ENCODE data around the gene EPS8L3.

Gene EPS8L3, protein sequence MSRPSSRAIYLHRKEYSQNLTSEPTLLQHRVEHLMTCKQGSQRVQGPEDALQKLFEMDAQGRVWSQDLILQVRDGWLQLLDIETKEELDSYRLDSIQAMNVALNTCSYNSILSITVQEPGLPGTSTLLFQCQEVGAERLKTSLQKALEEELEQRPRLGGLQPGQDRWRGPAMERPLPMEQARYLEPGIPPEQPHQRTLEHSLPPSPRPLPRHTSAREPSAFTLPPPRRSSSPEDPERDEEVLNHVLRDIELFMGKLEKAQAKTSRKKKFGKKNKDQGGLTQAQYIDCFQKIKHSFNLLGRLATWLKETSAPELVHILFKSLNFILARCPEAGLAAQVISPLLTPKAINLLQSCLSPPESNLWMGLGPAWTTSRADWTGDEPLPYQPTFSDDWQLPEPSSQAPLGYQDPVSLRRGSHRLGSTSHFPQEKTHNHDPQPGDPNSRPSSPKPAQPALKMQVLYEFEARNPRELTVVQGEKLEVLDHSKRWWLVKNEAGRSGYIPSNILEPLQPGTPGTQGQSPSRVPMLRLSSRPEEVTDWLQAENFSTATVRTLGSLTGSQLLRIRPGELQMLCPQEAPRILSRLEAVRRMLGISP

DNA sequence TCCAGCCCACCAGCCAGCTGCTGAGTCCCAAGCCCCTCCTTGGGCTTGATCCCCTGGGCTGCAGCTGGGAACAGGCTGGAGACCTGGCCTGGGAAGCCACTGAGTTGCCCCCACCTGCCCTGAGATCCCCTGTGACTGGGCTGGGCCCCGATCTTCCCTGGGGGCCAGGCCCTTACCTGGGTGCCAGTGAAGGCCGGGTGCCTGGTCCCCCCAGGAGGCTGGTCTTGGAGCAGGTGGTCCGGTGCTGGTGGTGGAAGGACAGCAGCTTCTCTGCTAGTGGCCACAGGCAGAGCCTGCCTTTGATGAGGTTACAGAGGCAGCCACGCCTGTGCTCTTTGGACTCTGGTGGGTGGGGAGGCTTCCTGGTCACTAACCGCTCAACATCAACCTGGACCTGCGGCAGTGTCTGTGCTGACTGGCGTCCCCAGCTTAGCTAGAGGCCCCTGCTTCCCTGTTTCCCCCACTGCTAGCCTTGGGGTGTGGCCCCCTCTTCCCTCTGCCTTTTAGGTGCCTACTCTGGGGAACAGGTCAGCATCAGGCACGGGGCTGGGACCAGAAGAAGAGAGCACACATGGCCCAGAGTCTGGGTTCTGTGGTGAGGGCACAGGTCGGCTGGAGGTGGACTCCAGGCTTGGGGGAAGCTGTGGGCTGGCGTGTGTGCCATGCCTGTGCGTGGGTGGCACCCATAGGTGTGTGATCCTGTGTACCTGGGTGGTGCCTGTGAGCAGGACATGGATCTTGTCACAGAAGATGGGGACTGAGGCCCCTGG is at the start of gene EPS8L3:
Gene EPS8L3, minus strand, starts transcription at position 278 of the 770 bp plus-strand sequence. CDS start 2,174 bp downstream, outside the sequence.
- no peaks in the 10 kb centered on the region for H3K79me2 ChIP-seq (ENCODE audit: control insufficient read depth, insufficient read depth, low read length, unreplicated experiment)
- H3K36me3 ChIP-seq (ENCODE audit: insufficient read depth, low read length): no peaks in the 10 kb centered on the region
- peaks cover 5% of the 10 kb centered on the region for H3K4me1 ChIP-seq (ENCODE audit: control insufficient read depth, insufficient read depth, low read length, unreplicated experiment)
- no peak within 1 kb of the TSS for H2AFZ ChIP-seq (ENCODE audit: low read length, unreplicated experiment)
- H3K27me3 ChIP-seq (ENCODE audit: insufficient read depth, low read length): no peaks in the 10 kb centered on the region
- H3K27ac ChIP-seq (ENCODE audit: low read depth, low read length): peak within 1 kb of the TSS; percentile 30; the same call in 1 of the 2 replicates
- H3K4me3 ChIP-seq (ENCODE audit: low read depth, low read length): no peak within 1 kb of the TSS

DNA sequence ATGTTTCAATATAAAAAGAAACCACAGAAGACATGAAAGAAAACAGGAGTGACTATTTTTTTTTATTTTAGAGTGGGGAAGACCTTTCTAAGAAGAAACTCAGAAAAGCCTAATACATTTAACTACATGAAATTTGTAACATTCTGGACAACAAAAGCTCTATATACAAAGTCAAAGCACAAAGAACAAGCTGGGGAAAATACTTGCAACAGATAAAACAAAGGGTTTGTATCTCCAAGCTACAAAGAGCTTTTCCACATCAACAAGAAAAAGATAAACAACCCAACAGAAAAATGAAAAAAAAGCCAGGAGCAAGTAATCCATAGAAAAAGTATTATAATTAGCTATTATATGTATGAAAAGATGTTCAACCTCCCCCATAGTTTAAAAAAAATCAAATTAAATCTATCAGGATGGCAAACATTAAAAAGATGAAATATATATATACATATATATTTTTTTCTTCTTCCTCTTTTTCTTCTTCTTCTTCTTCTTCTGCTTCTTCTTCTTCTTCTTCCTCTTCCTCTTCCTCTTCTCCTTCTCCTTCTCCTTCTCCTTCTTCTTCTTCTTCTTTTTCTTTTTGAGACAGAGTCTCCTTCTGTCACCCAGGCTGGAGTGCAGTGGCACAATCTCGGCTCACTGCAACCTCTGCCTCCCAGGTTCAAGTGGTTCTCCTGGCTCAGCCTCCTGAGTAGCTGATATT is 49.1 kb upstream of the EPS8L3 start:
- Histone ChIP-seq H3K27ac (ENCODE audit: low read depth, low read length) (no peak overlapping the region), H2AFZ (ENCODE audit: low read length, unreplicated experiment) (no peak overlapping the region), H3K36me3 (ENCODE audit: insufficient read depth, low read length) (no peaks in the 10 kb centered on the region), H3K4me1 (ENCODE audit: control insufficient read depth, insufficient read depth, low read length, unreplicated experiment) (peaks cover 9% of the 10 kb centered on the region), H3K4me3 (ENCODE audit: low read depth, low read length) (no peak overlapping the region), H3K79me2 (ENCODE audit: control insufficient read depth, insufficient read depth, low read length, unreplicated experiment) (no peaks in the 10 kb centered on the region), H3K27me3 (ENCODE audit: insufficient read depth, low read length) (no peaks in the 10 kb centered on the region)

DNA sequence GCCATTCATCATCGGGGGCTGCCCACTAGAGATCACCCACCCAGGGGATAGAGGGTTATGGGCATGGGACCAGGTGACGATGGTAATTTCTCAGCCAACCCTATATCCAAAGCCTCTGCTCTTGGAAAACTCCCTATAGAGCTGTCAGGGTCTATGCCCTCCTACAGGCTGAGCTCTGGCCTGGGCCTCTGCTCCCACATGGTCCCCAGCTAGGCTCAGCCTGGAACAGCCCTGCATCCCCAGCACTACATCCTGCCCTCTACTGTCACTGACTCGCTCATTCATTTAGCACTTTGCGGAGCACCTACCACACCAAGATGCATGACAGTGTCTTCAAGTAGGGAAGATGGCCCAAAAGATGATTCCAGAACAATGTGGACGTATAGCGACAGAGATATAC is 45.0 kb upstream of the EPS8L3 start:
- Histone ChIP-seq H3K27ac (ENCODE audit: low read depth, low read length) (no peak overlapping the region), H2AFZ (ENCODE audit: low read length, unreplicated experiment) (no peak overlapping the region), H3K79me2 (ENCODE audit: control insufficient read depth, insufficient read depth, low read length, unreplicated experiment) (no peaks in the 10 kb centered on the region), H3K27me3 (ENCODE audit: insufficient read depth, low read length) (no peaks in the 10 kb centered on the region), H3K4me1 (ENCODE audit: control insufficient read depth, insufficient read depth, low read length, unreplicated experiment) (peaks cover 33% of the 10 kb centered on the region), H3K4me3 (ENCODE audit: low read depth, low read length) (no peak overlapping the region), H3K36me3 (ENCODE audit: insufficient read depth, low read length) (no peaks in the 10 kb centered on the region)

DNA sequence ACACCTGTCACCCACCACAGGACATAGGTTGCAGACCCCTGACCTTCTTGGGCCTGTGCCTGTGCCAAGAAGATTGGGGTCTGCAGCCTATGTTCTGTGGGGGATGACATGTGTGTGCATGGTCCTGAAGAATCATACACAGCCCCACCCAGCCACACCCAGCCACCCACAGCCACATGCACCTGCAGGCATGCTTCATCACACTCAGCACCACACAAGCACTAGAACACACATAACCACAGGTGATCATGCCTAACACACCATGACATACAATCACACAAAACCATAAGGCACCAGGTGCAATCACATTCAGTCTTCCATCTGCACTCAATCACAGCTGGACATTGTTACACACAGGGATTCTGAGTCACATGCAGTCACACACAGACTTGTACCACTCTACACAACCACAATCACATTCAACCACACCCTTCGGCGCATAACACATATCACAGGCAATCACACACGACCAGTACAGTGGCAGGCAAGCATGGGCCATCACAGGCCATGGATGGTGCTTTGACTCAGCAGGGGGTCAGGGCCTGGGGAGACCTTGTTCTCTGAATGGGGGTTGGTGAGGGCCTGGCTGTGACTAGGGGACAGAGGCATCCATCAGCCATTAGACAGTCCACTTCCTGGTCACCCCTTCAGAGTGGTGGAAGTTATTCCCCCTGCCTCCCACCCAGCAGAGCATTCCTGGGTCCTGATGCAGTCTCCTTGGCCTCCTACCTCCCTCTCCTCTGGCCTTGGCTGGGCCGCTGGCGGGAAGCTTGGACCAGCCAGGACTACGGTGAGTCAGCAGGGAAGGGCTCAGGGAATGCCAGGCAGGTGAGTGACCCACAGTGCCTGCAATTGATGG is 44.3 kb upstream of the EPS8L3 start:
- no peak overlapping the region for H3K27ac ChIP-seq (ENCODE audit: low read depth, low read length)
- H2AFZ ChIP-seq (ENCODE audit: low read length, unreplicated experiment): no peak overlapping the region
- peaks cover 40% of the 10 kb centered on the region for H3K4me1 ChIP-seq (ENCODE audit: control insufficient read depth, insufficient read depth, low read length, unreplicated experiment)
- H3K4me3 ChIP-seq (ENCODE audit: low read depth, low read length): no peak overlapping the region
- H3K27me3 ChIP-seq (ENCODE audit: insufficient read depth, low read length): no peaks in the 10 kb centered on the region
- no peaks in the 10 kb centered on the region for H3K79me2 ChIP-seq (ENCODE audit: control insufficient read depth, insufficient read depth, low read length, unreplicated experiment)
- no peaks in the 10 kb centered on the region for H3K36me3 ChIP-seq (ENCODE audit: insufficient read depth, low read length)

DNA sequence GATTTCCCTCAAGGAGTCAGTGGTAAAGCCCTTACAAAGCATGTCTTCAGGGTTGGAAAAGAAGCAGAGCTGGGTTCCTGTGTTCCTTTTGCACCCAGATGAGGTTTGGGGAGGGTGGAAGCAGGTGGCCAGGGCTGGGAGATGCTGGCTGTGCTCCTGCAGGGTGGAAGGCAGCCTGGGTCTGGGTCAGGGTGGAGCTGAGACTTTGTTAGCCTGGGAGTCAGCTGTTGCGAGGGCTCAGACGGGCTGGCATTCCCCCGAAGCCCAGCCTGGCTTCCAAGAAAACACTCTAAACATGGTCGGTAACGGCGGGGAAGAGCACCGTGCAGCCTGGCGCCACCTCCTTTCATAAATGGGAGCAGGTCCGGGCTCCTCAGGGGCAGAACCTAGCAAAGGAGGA is 43.7 kb upstream of the EPS8L3 start:
- H3K27ac ChIP-seq (ENCODE audit: low read depth, low read length): no peak overlapping the region
- H3K79me2 ChIP-seq (ENCODE audit: control insufficient read depth, insufficient read depth, low read length, unreplicated experiment): no peaks in the 10 kb centered on the region
- no peaks in the 10 kb centered on the region for H3K27me3 ChIP-seq (ENCODE audit: insufficient read depth, low read length)
- H3K4me1 ChIP-seq (ENCODE audit: control insufficient read depth, insufficient read depth, low read length, unreplicated experiment): peaks cover 46% of the 10 kb centered on the region
- H3K4me3 ChIP-seq (ENCODE audit: low read depth, low read length): no peak overlapping the region
- H3K36me3 ChIP-seq (ENCODE audit: insufficient read depth, low read length): no peaks in the 10 kb centered on the region
- no peak overlapping the region for H2AFZ ChIP-seq (ENCODE audit: low read length, unreplicated experiment)

DNA sequence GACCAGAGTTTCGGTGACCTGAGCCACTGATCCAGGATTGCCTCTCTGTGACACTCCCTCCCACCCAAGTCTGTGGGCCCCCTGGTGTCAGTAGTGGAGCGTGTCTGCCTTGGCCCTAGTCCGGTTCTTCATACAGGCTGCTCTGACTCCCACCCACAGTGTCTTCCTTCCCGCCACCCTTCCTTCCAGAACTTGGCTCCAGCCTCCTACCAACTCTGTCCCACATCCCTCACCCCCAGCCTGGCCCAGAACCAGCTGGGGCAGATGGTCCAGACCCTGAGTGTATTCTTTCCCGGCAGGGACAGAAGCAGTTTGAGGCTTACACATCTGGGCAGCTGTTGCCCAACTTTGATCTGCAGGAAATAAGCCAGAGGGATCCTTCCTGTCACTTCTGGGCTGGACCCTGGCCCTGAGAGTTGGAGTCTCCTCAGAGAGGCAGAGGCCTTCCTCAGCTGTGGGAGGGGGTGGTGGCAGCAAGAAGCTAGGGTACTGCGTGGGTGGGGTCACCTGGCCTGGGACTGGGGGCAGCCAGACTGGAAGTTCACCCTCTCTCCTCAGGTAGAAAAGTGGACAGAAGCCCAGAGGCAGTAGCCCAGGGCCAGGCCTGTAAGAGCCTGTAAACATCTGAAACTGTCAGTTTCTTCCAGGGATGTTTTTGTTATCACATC is 43.1 kb upstream of the EPS8L3 start:
- no peak overlapping the region for H2AFZ ChIP-seq (ENCODE audit: low read length, unreplicated experiment)
- no peaks in the 10 kb centered on the region for H3K36me3 ChIP-seq (ENCODE audit: insufficient read depth, low read length)
- H3K4me3 ChIP-seq (ENCODE audit: low read depth, low read length): no peak overlapping the region
- H3K27me3 ChIP-seq (ENCODE audit: insufficient read depth, low read length): no peaks in the 10 kb centered on the region
- H3K79me2 ChIP-seq (ENCODE audit: control insufficient read depth, insufficient read depth, low read length, unreplicated experiment): no peaks in the 10 kb centered on the region
- H3K27ac ChIP-seq (ENCODE audit: low read depth, low read length): no peak overlapping the region
- peaks cover 49% of the 10 kb centered on the region for H3K4me1 ChIP-seq (ENCODE audit: control insufficient read depth, insufficient read depth, low read length, unreplicated experiment)

DNA sequence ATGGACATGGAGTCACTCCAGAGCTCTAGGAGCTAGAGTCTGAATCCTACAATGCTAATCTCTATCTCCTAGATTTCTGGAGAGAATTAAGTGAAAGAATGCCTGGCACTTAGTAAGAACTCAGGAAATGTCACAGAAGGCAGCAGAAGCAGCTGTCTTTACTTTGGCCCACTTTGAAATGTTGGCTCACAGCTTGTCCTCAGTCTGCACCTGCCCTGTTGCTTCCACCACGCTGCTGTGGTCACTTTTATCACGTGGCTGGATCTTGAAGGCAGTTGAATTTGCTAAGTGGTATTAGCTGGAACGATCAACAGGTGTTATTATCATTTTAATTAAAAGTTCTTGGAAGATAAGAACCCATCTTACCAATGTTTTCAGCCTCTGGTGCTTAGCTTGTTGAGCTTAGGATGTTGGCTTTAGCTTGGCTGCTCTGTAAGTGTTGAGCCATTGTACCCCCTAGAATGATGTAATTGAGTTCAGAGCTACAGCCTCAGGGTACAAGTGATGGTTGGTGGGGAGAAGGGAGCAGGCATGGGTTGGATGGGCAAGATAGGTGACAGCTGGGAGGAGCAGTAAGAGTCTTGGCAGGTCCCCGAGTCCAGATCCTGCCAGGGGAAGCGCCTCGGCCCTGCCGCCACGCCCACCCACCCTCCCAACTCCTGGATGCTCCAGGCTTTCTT is 41.9 kb upstream of the EPS8L3 start:
- H3K4me3 ChIP-seq (ENCODE audit: low read depth, low read length): no peak overlapping the region
- H3K4me1 ChIP-seq (ENCODE audit: control insufficient read depth, insufficient read depth, low read length, unreplicated experiment): peaks cover 49% of the 10 kb centered on the region
- no peaks in the 10 kb centered on the region for H3K79me2 ChIP-seq (ENCODE audit: control insufficient read depth, insufficient read depth, low read length, unreplicated experiment)
- H3K36me3 ChIP-seq (ENCODE audit: insufficient read depth, low read length): no peaks in the 10 kb centered on the region
- no peak overlapping the region for H2AFZ ChIP-seq (ENCODE audit: low read length, unreplicated experiment)
- H3K27me3 ChIP-seq (ENCODE audit: insufficient read depth, low read length): no peaks in the 10 kb centered on the region
- no peak overlapping the region for H3K27ac ChIP-seq (ENCODE audit: low read depth, low read length)

DNA sequence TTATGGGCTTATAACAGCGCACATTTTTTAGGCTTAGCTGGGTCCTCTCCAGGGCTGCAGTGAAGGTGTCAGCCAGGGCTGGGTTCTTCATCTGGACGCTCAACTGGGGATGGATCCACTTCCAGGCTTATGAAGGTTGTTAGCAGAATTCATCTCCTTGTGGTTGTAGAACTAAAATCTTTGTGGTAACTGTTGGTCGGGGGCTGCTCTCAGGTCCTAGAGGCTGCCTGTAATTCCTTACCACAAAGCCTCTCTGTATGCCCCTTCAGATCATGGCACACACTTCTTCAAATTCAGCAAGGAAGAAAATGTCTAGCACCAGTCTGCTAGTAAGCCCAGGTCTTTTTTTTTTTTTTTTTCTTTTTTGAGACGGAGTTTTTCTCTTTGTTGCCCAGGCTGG is 40.9 kb upstream of the EPS8L3 start:
- no peak overlapping the region for H3K4me3 ChIP-seq (ENCODE audit: low read depth, low read length)
- H3K27me3 ChIP-seq (ENCODE audit: insufficient read depth, low read length): no peaks in the 10 kb centered on the region
- H3K27ac ChIP-seq (ENCODE audit: low read depth, low read length): no peak overlapping the region
- no peaks in the 10 kb centered on the region for H3K36me3 ChIP-seq (ENCODE audit: insufficient read depth, low read length)
- no peaks in the 10 kb centered on the region for H3K79me2 ChIP-seq (ENCODE audit: control insufficient read depth, insufficient read depth, low read length, unreplicated experiment)
- peaks cover 49% of the 10 kb centered on the region for H3K4me1 ChIP-seq (ENCODE audit: control insufficient read depth, insufficient read depth, low read length, unreplicated experiment)
- no peak overlapping the region for H2AFZ ChIP-seq (ENCODE audit: low read length, unreplicated experiment)

DNA sequence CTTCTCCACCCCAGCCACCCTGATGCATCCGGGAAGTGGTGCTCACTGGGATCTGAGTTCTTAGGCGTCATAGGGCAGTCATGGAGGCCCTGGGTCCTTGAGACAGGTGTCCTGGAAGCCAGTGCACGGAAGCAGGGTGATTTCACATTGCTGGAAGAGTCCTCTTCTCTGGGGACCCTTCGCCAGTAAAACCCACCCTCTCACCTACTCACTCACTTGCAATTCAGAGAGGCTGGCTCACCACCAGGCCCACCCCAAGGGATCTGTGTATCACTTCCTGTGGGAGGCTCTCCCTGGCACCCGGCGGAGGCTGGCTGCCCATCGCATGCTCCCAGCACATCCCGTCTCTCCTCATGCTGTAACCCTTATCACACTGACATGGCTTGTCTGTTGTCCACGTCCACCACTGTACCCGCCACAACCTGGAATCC is 40.2 kb upstream of the EPS8L3 start:
- Histone ChIP-seq H3K4me1 (ENCODE audit: control insufficient read depth, insufficient read depth, low read length, unreplicated experiment) (peaks cover 49% of the 10 kb centered on the region), H3K27ac (ENCODE audit: low read depth, low read length) (peak overlapping the region; percentile 50; the same call in 1 of the 2 replicates), H3K79me2 (ENCODE audit: control insufficient read depth, insufficient read depth, low read length, unreplicated experiment) (no peaks in the 10 kb centered on the region), H3K4me3 (ENCODE audit: low read depth, low read length) (no peak overlapping the region), H3K27me3 (ENCODE audit: insufficient read depth, low read length) (no peaks in the 10 kb centered on the region), H3K36me3 (ENCODE audit: insufficient read depth, low read length) (no peaks in the 10 kb centered on the region), H2AFZ (ENCODE audit: low read length, unreplicated experiment) (no peak overlapping the region)
